PC-3 (cell line): Measurements from ENCODE around the gene DNAH9. TPM values are rescaled to one million over a fixed set of nuclear protein-coding genes. Genes with fewer than 3 reads are reported as not detected.
A peak's percentile ranks its signal among the peaks of the same experiment; 100 is the strongest.

Experiments used
- ATAC-seq: fragments of 200-7000 bp; cut with Tn5 transposase; 2 replicates; pipeline ENCODE4 v1.9.1; 2020; ENCODE audit warnings: mild to moderate bottlenecking, moderate library complexity
- BruUV-seq: library from RNA; stranded (reverse); fragments of 400-500 nt; replicated peaks from 2 replicates; lab custom pipeline; 2021; lab: Mats Ljungman, UMichigan
- CTCF ChIA-PET: fragments of 300-600 bp; sonication (Branson Sonifier 250); formaldehyde crosslinking; loops from one replicate; lab custom pipeline; 2022; ENCODE audit warnings: antibody characterized with exemption; lab: Charles Lee
- POLR2A ChIA-PET: fragments of 300-600 bp; sonication (Branson Sonifier 250); formaldehyde crosslinking; loops from one replicate; lab custom pipeline; 2022; ENCODE audit warnings: antibody characterized with exemption; ENCODE audit not compliant: unreplicated experiment; lab: Charles Lee
- DNase-seq: peaks from one replicate; pipeline ENCODE4 v3.0.0-alpha.2; 2015
- H2AFZ ChIP-seq: fragments of 300-600 bp; sonication (generic); 2 replicates; pipeline ENCODE4 v1.6.0; 2016; ENCODE audit warnings: antibody characterized with exemption, low read length
- H3F3A ChIP-seq: fragments of 300-600 bp; sonication (generic); one replicate; pipeline ENCODE4 v1.6.0; 2017; ENCODE audit warnings: antibody characterized with exemption, low read length, control low read depth, mild to moderate bottlenecking; ENCODE audit not compliant: unreplicated experiment
- H3K27ac ChIP-seq: fragments of 300-600 bp; sonication (generic); 2 replicates; pipeline ENCODE4 v1.5.1; 2016; ENCODE audit warnings: mild to moderate bottlenecking, low read length
- H3K27me3 ChIP-seq: fragments of 300-600 bp; sonication (generic); 2 replicates; pipeline ENCODE4 v1.6.1; 2016; ENCODE audit warnings: low read length, mixed read lengths
- H3K36me3 ChIP-seq: fragments of 300-600 bp; sonication (generic); 2 replicates; pipeline ENCODE4 v1.6.1; 2016; ENCODE audit warnings: low read depth, mixed run types, low read length, mixed read lengths
- H3K4me1 ChIP-seq: fragments of 300-600 bp; sonication (generic); 2 replicates; pipeline ENCODE4 v1.5.1; 2016; ENCODE audit warnings: low read length; ENCODE audit not compliant: insufficient read depth
- H3K4me2 ChIP-seq: fragments of 300-600 bp; sonication (generic); 2 replicates; pipeline ENCODE4 v1.6.0; 2016; ENCODE audit warnings: low read length
- H3K4me3 ChIP-seq: fragments of 300-600 bp; sonication (generic); 2 replicates; pipeline ENCODE4 v1.5.1; 2016; ENCODE audit warnings: mild to moderate bottlenecking, low read length, mixed read lengths
- H3K79me2 ChIP-seq: fragments of 300-600 bp; sonication (generic); 2 replicates; pipeline ENCODE4 v1.6.1; 2017; ENCODE audit warnings: low read length, mixed read lengths
- H3K9ac ChIP-seq: fragments of 300-600 bp; sonication (generic); 2 replicates; pipeline ENCODE4 v1.6.0; 2016; ENCODE audit warnings: mild to moderate bottlenecking, low read length
- H3K9me2 ChIP-seq: fragments of 300-600 bp; sonication (generic); replicated peaks from 2 replicates; pipeline ENCODE4 v1.6.1; 2016; ENCODE audit warnings: mixed run types, low read length, mixed read lengths
- H3K9me3 ChIP-seq: fragments of 300-600 bp; sonication (generic); 2 replicates; pipeline ENCODE4 v1.6.1; 2016; ENCODE audit warnings: low read length, mixed read lengths
- H4K20me1 ChIP-seq: fragments of 300-600 bp; sonication (generic); 2 replicates; pipeline ENCODE4 v1.6.1; 2016; ENCODE audit warnings: low read length, mixed read lengths
- EZH2 ChIP-seq: fragments of 300-600 bp; sonication (generic); IDR thresholded peaks from one replicate; pipeline ENCODE4 v1.6.1; 2017; ENCODE audit warnings: antibody characterized with exemption, mild to moderate bottlenecking, low read length; ENCODE audit not compliant: unreplicated experiment
- EZH2phosphoT487 ChIP-seq: fragments of 300-600 bp; sonication (generic); IDR thresholded peaks from 2 replicates; pipeline ENCODE4 v1.6.1; 2018; ENCODE audit warnings: mild to moderate bottlenecking, antibody characterized with exemption, low read length, borderline replicate concordance
- intact Hi-C: fragments of 100-400 bp; cut with micrococcal nuclease; formaldehyde crosslinking; loops from 2 replicates; pipeline ENCODE4 v1.9.0; 2023
- total RNA-seq: library from RNA; depleted of rRNA; stranded (reverse); fragments of >200 nt; gene quantifications from 2 replicates; pipeline ENCODE4 v1.2.3, GENCODE V29; 2014
- TF ChIP-seq, protein P1 (sequence below): fragments of 300-600 bp; sonication (generic); conservative IDR thresholded peaks from 2 replicates; pipeline ENCODE4 v1.5.1; 2017; ENCODE audit warnings: antibody characterized with exemption, low read depth, mild to moderate bottlenecking, low read length

Gene DNAH9
- total RNA-seq, 1 experiment from 2014 or later = 0.11 TPM

DNA sequence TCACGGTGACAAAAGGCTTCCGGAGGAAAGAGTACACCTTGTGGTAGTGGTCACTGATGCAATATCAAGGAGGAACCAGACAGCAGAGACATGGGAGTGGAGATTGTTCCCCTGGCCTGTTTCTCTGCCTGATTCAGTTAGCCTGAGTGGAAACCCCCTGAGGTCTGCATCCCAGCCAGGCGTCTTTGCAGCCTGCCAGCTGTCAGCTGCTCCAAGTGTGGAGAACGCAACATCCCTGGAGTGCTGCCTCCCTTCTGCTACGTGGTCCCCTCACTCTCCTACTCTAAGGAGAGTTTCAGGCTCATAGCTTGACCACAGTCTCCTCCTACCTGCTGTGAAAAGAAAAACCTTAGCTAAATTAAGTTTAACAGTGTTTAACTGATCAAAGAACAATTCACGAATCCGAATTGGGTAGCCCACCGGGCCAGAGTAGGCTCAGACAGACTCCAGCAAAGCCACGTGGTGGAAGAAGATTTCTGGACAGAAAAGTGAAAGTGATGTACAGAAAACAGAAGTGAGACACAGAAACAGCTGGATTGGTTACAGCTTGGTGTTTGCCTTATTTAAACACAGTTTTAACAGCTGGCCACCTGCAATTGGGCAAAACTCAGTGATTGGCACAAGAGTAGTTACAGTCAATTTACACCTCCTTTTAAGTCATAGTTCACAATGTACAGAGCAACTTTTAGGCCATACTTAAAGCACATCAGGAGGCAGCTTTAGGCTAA is 188.6 kb downstream of the DNAH9 start:
- no peaks in the 10 kb centered on the region for H3K4me1 ChIP-seq
- ATAC-seq = no peak
- TF ChIP-seq EZH2 = no peak
- no peaks in the 10 kb centered on the region for H3K36me3 ChIP-seq
- H2AFZ ChIP-seq = no peak overlapping the region
- CTCF ChIA-PET = no interaction called here
- H3K79me2 ChIP-seq = no peaks in the 10 kb centered on the region
- no TSS peak for BruUV-seq
- H3K4me3 ChIP-seq = no peak overlapping the region
- no peaks in the 10 kb centered on the region for H3K9me3 ChIP-seq
- POLR2A ChIA-PET = no interaction called here
- no peak overlapping the region for H3K9ac ChIP-seq
- no peaks in the 10 kb centered on the region for H3K27me3 ChIP-seq
- no peaks in the 10 kb centered on the region for H4K20me1 ChIP-seq
- no peaks in the 10 kb centered on the region for H3F3A ChIP-seq
- no peak for DNase-seq
- H3K4me2 ChIP-seq = no peak overlapping the region
- no peak overlapping the region for H3K27ac ChIP-seq
- intact Hi-C loops = no loop called here
- no peaks in the 10 kb centered on the region for H3K9me2 ChIP-seq

DNA sequence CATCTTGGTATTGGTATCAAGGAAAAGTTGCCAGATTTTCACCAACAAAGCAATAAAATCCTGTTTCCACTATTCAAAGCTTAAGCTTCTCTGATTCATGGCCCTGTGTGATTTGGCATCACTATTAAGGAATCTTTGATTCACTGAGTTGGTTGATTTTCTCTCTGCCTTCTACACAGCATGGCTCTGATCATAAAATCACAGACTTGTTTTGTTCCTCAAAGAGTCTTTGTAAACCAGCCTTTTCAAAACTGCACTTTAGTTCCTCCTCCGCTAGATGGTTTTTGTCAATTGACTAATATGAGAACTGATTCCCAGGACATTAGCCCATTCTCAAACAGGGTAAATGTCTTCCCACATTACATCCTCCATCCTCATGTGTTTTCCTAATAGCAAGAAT is 197.6 kb downstream of the DNAH9 start:
- Histone ChIP-seq H3K27ac (no peak overlapping the region), H3K36me3 (no peaks in the 10 kb centered on the region), H3K79me2 (no peaks in the 10 kb centered on the region), H3K4me1 (no peaks in the 10 kb centered on the region), H3F3A (no peaks in the 10 kb centered on the region), H3K9me2 (no peaks in the 10 kb centered on the region), H3K27me3 (no peaks in the 10 kb centered on the region), H3K4me3 (no peak overlapping the region), H4K20me1 (no peaks in the 10 kb centered on the region), H3K4me2 (no peak overlapping the region), H3K9ac (no peak overlapping the region), H2AFZ (no peak overlapping the region), H3K9me3 (no peaks in the 10 kb centered on the region)
- TF ChIP-seq, protein P1, sequence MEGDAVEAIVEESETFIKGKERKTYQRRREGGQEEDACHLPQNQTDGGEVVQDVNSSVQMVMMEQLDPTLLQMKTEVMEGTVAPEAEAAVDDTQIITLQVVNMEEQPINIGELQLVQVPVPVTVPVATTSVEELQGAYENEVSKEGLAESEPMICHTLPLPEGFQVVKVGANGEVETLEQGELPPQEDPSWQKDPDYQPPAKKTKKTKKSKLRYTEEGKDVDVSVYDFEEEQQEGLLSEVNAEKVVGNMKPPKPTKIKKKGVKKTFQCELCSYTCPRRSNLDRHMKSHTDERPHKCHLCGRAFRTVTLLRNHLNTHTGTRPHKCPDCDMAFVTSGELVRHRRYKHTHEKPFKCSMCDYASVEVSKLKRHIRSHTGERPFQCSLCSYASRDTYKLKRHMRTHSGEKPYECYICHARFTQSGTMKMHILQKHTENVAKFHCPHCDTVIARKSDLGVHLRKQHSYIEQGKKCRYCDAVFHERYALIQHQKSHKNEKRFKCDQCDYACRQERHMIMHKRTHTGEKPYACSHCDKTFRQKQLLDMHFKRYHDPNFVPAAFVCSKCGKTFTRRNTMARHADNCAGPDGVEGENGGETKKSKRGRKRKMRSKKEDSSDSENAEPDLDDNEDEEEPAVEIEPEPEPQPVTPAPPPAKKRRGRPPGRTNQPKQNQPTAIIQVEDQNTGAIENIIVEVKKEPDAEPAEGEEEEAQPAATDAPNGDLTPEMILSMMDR = no peak
- no peak for TF ChIP-seq EZH2phosphoT487
- no peak for TF ChIP-seq EZH2
- ChIA-PET CTCF (no interaction called here), POLR2A (no interaction called here)
- no TSS peak for BruUV-seq
- DNase-seq (no peak), ATAC-seq (no peak)
- intact Hi-C loops = no loop called here

DNA sequence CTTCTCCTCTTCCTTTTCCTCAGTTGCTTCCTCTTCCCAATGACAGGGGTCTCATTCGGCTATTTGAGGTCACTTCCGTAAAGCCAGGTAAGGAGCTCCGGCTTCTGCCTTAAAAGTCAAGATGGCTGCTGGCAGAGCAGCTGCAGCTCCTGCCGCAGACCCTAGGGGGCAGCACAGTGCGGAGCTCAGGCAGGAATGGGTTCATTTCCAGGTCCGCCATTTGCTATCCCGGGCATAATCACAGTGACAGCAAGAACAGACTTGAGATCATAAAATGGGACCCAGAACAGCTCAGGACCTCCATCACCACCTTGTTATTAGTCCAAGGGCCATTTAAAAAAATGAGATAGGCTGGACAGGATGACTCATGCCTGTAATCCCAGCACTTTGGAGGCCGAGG is 199.5 kb downstream of the DNAH9 start:
- H3K9me2 ChIP-seq = no peaks in the 10 kb centered on the region
- no peaks in the 10 kb centered on the region for H3K9me3 ChIP-seq
- BruUV-seq = no TSS peak
- DNase-seq (no peak), ATAC-seq (no peak)
- H3K4me1 ChIP-seq = no peaks in the 10 kb centered on the region
- CTCF ChIA-PET = no interaction called here
- H3F3A ChIP-seq = no peaks in the 10 kb centered on the region
- no peaks in the 10 kb centered on the region for H3K36me3 ChIP-seq
- no peak overlapping the region for H3K9ac ChIP-seq
- POLR2A ChIA-PET = no interaction called here
- no peaks in the 10 kb centered on the region for H3K79me2 ChIP-seq
- TF ChIP-seq, protein P1 = peak; percentile 39
- no peak for TF ChIP-seq EZH2
- no peak overlapping the region for H3K4me2 ChIP-seq
- no peaks in the 10 kb centered on the region for H4K20me1 ChIP-seq
- H3K27me3 ChIP-seq = no peaks in the 10 kb centered on the region
- intact Hi-C loops = no loop called here
- no peak overlapping the region for H3K4me3 ChIP-seq
- H2AFZ ChIP-seq = no peak overlapping the region
- H3K27ac ChIP-seq = no peak overlapping the region
